ENCODE data around the gene SMG1. TPM values are rescaled to one million over a fixed set of nuclear protein-coding genes. Genes with fewer than 3 reads are reported as not detected.

SMG1 gene
- total and polyA plus RNA-seq, 10 of the 15 experiments (the other 5 are each of a cell fraction or from before 2014, with no cell fraction given) = 3.9 to 66.7 (median 37.0) TPM

GRCh38 chr16:18827890-18828289 lies 98.3 kb downstream of the SMG1 start:
- no TSS peak for BruUV-seq (replicated peaks)
- intact Hi-C loops (cut with micrococcal nuclease; ENCODE audit: unreplicated experiment) = no loop called here

More at GRCh38 chr16:18827890-18828289, 98.3 kb downstream of the SMG1 start:
- Histone ChIP-seq H3K79me2 (ENCODE audit: control insufficient read depth, insufficient read depth, low read length) (no peaks in the 10 kb centered on the region), H3K9me3 (replicated peaks; ENCODE audit: control insufficient read depth, insufficient read depth, low read length) (no peaks in the 10 kb centered on the region), H4K20me1 (ENCODE audit: control insufficient read depth, insufficient read depth) (no peaks in the 10 kb centered on the region), H3K27ac (ENCODE audit: control insufficient read depth, insufficient read depth) (no peak overlapping the region), H2AFZ (ENCODE audit: control insufficient read depth, low read depth, low read length) (no peak overlapping the region), H3K4me3 (no peak overlapping the region), H3K27me3 (replicated peaks in 1 of 2; ENCODE audit: control insufficient read depth in 2 of 2, insufficient read depth in 2 of 2, low read length in 1 of 2) (no peaks in the 10 kb centered on the region), H3K4me1 (ENCODE audit: control insufficient read depth, insufficient read depth, low read length) (no peaks in the 10 kb centered on the region), H3K4me2 (ENCODE audit: control insufficient read depth, insufficient read depth) (no peak overlapping the region), H3K9ac (ENCODE audit: control insufficient read depth, insufficient read depth, low read length) (no peak overlapping the region), H3K36me3 (ENCODE audit: control insufficient read depth in 2 of 2, insufficient read depth in 2 of 2, low read length in 1 of 2) (peaks cover 6 to 16% of the 10 kb centered on the region in 2 experiments)
- ATAC-seq = no peak
- ChIA-PET CTCF (interaction anchor here (1.0 to 1.4 kb wide), 2 partner anchors 26 to 141 kb away, joined by 4 to 6 read pairs; partner anchors contain the start of gene ARL6IP1), POLR2A (no interaction called here), SMC1A (ENCODE audit: uncharacterized antibody, unreplicated experiment) (interaction anchor here (1.3 kb wide), 1 partner anchor 12 kb away, joined by 4 read pairs; no protein-coding TSS in a partner anchor), RAD21 (ENCODE audit: unreplicated experiment) (no interaction called here)
- TF ChIP-seq, protein P1, sequence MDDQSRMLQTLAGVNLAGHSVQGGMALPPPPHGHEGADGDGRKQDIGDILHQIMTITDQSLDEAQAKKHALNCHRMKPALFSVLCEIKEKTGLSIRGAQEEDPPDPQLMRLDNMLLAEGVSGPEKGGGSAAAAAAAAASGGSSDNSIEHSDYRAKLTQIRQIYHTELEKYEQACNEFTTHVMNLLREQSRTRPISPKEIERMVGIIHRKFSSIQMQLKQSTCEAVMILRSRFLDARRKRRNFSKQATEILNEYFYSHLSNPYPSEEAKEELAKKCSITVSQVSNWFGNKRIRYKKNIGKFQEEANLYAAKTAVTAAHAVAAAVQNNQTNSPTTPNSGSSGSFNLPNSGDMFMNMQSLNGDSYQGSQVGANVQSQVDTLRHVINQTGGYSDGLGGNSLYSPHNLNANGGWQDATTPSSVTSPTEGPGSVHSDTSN (IDR thresholded peaks at IDR 0.05; ENCODE audit: insufficient replicate concordance, low read depth, low read length) = no peak
- TF ChIP-seq, protein P2, sequence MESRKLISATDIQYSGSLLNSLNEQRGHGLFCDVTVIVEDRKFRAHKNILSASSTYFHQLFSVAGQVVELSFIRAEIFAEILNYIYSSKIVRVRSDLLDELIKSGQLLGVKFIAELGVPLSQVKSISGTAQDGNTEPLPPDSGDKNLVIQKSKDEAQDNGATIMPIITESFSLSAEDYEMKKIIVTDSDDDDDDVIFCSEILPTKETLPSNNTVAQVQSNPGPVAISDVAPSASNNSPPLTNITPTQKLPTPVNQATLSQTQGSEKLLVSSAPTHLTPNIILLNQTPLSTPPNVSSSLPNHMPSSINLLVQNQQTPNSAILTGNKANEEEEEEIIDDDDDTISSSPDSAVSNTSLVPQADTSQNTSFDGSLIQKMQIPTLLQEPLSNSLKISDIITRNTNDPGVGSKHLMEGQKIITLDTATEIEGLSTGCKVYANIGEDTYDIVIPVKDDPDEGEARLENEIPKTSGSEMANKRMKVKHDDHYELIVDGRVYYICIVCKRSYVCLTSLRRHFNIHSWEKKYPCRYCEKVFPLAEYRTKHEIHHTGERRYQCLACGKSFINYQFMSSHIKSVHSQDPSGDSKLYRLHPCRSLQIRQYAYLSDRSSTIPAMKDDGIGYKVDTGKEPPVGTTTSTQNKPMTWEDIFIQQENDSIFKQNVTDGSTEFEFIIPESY (IDR thresholded peaks at IDR 0.05) = no peak
- TF ChIP-seq ATF2 (IDR thresholded peaks at IDR 0.05; ENCODE audit: low read length) = no peak
- no peak for TF ChIP-seq EED (IDR thresholded peaks at IDR 0.05; ENCODE audit: low read depth)
- TF ChIP-seq MTA2 (IDR thresholded peaks at IDR 0.05; ENCODE audit: low read depth) = no peak
- no peak for TF ChIP-seq PAX5 (IDR thresholded peaks at IDR 0.05; ENCODE audit: borderline replicate concordance, low read depth, low read length)
- TF ChIP-seq MEF2B (IDR thresholded peaks at IDR 0.05; ENCODE audit: partially characterized antibody, poor library complexity, severe bottlenecking) = no peak
- TF ChIP-seq LARP7 (IDR thresholded peaks at IDR 0.05) = no peak
- no peak for TF ChIP-seq SUPT20H (IDR thresholded peaks at IDR 0.05; ENCODE audit: borderline replicate concordance, control insufficient read depth, low read depth, low read length)
- TF ChIP-seq, protein P3, sequence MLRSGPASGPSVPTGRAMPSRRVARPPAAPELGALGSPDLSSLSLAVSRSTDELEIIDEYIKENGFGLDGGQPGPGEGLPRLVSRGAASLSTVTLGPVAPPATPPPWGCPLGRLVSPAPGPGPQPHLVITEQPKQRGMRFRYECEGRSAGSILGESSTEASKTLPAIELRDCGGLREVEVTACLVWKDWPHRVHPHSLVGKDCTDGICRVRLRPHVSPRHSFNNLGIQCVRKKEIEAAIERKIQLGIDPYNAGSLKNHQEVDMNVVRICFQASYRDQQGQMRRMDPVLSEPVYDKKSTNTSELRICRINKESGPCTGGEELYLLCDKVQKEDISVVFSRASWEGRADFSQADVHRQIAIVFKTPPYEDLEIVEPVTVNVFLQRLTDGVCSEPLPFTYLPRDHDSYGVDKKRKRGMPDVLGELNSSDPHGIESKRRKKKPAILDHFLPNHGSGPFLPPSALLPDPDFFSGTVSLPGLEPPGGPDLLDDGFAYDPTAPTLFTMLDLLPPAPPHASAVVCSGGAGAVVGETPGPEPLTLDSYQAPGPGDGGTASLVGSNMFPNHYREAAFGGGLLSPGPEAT (IDR thresholded peaks at IDR 0.05; ENCODE audit: low read depth) = no peak
- no peak for TF ChIP-seq STAT1 (conservative IDR thresholded peaks at IDR 0.05)
- TF ChIP-seq CREB1 (IDR thresholded peaks at IDR 0.05; ENCODE audit: low read depth) = no peak
- no peak for TF ChIP-seq JUND (IDR thresholded peaks at IDR 0.05; ENCODE audit: low read depth, low read length)
- TF ChIP-seq MAX (IDR thresholded peaks at IDR 0.05; ENCODE audit: low read depth, low read length) = no peak
- TF ChIP-seq, protein P4, sequence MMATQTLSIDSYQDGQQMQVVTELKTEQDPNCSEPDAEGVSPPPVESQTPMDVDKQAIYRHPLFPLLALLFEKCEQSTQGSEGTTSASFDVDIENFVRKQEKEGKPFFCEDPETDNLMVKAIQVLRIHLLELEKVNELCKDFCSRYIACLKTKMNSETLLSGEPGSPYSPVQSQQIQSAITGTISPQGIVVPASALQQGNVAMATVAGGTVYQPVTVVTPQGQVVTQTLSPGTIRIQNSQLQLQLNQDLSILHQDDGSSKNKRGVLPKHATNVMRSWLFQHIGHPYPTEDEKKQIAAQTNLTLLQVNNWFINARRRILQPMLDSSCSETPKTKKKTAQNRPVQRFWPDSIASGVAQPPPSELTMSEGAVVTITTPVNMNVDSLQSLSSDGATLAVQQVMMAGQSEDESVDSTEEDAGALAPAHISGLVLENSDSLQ (IDR thresholded peaks at IDR 0.05) = no peak
- no peak for TF ChIP-seq POU2F2 (IDR thresholded peaks at IDR 0.05; ENCODE audit: borderline replicate concordance, low read depth, low read length)
- TF ChIP-seq ZNF274 (IDR thresholded peaks at IDR 0.05; ENCODE audit: insufficient read depth, insufficient read length) = no peak
- 94% methylated on average over 4 of the region's 4 CpGs for WGBS (ENCODE audit: insufficient coverage, insufficient replicate concordance, low lambda C conversion rate, missing lambda C conversion rate)
- no peak for DNase-seq (ENCODE audit: low read depth, low spot score)
- in situ Hi-C loops (cut with MboI) = no loop called here
- no peak for FAIRE-seq

All from GM12878 (cell line).